HepG2 (cell line): Measurements from ENCODE around the gene CDC6. TPM values are rescaled to one million over a fixed set of nuclear protein-coding genes. Genes with fewer than 3 reads are reported as not detected.
A peak's percentile ranks its signal among the peaks of the same experiment; 100 is the strongest.

Experiments used
- CHCHD3 ChIP-seq: sonication (generic); formaldehyde crosslinking; IDR thresholded peaks from 2 replicates; pipeline ENCODE4 v1.8.0; 2022; ENCODE audit warnings: mild to moderate bottlenecking, missing genetic modification reagents, moderate library complexity
- DR1 ChIP-seq: sonication (generic); formaldehyde crosslinking; IDR thresholded peaks from 2 replicates; pipeline ENCODE4 v1.8.0; 2021; ENCODE audit warnings: mild to moderate bottlenecking, missing genetic modification reagents, inconsistent platforms
- HNF4A ChIP-seq: sonication (generic); formaldehyde crosslinking; IDR thresholded peaks from 2 replicates; pipeline ENCODE4 v1.4.0; 2020; ENCODE audit warnings: missing genetic modification reagents
- MBD4 ChIP-seq: IDR thresholded peaks from 2 replicates; pipeline ENCODE4 v1.6.1; 2012; ENCODE audit warnings: low read length, inconsistent platforms, borderline replicate concordance
- NFATC3 ChIP-seq: sonication (generic); formaldehyde crosslinking; IDR thresholded peaks from 2 replicates; pipeline ENCODE4 v1.5.1; 2020; ENCODE audit warnings: mild to moderate bottlenecking, missing genetic modification reagents
- NR1H2 ChIP-seq: sonication (generic); formaldehyde crosslinking; IDR thresholded peaks from 2 replicates; pipeline ENCODE4 v1.8.1; 2022; ENCODE audit warnings: low read depth, missing genetic modification reagents, borderline replicate concordance
- NR2F1 ChIP-seq, 2 experiments: fragments of 450-650 bp in 1 of 2; formaldehyde crosslinking in 1 of 2; IDR thresholded peaks; 2 replicates each; pipeline versions ENCODE4 v1.5.0 to v1.6.1; 2016 to 2020; ENCODE audit warnings: mild to moderate bottlenecking in 1 of 2, missing compliant biosample characterization in 1 of 2, missing genetic modification reagents in 1 of 2, moderate library complexity in 1 of 2
- TBX2 ChIP-seq: sonication (generic); formaldehyde crosslinking; IDR thresholded peaks from 2 replicates; pipeline ENCODE4 v1.5.0; 2020; ENCODE audit warnings: missing genetic modification reagents, mild to moderate bottlenecking, borderline replicate concordance
- ZNF121 ChIP-seq: sonication (generic); formaldehyde crosslinking; IDR thresholded peaks from 2 replicates; pipeline ENCODE4 v1.5.0; 2020; ENCODE audit warnings: mild to moderate bottlenecking, missing genetic modification reagents
- ZNF567 ChIP-seq: sonication (generic); formaldehyde crosslinking; IDR thresholded peaks from 2 replicates; pipeline ENCODE4 v1.8.1; 2023; ENCODE audit warnings: mild to moderate bottlenecking, missing genetic modification reagents, borderline replicate concordance
- polyA plus RNA-seq, 8 experiments: library from polyadenylated mRNA; depleted of rRNA in 3 of 8; stranded (reverse) in 7 of 8; unstranded in 1 of 8; fragments of >200 nt; fragmentation: Illumina TruSeq in 4 of 8; extraction: Trizol in 4 of 8; gene quantifications; 2 replicates each; pipeline versions ENCODE4 v1.2.1 to v1.2.3, GENCODE V29; 2011 to 2016; ENCODE audit warnings: low read depth in 4 of 8, missing spikeins in 1 of 8, mixed read lengths in 1 of 8; ENCODE audit not compliant: insufficient read depth in 1 of 8
- total RNA-seq, 5 experiments: library from RNA; depleted of rRNA; stranded (reverse); fragments of >200 nt; fragmentation: Illumina TruSeq; extraction: Trizol; gene quantifications; 2 replicates each; pipeline ENCODE4 v1.2.3, GENCODE V29; 2016; ENCODE audit warnings: low read depth in 1 of 5
- TF ChIP-seq, protein P1 (sequence below): sonication (generic); formaldehyde crosslinking; IDR thresholded peaks from 2 replicates; pipeline ENCODE4 v1.8.1; 2022; ENCODE audit warnings: mild to moderate bottlenecking, missing genetic modification reagents
- TF ChIP-seq, protein P2 (sequence below): fragments of 450-650 bp; IDR thresholded peaks from 2 replicates; pipeline ENCODE4 v1.6.1; 2016
- TF ChIP-seq, protein P3 (sequence below): sonication (generic); formaldehyde crosslinking; IDR thresholded peaks from 2 replicates; pipeline ENCODE4 v1.4.0; 2020; ENCODE audit warnings: mild to moderate bottlenecking, missing genetic modification reagents, borderline replicate concordance
- TF ChIP-seq, protein P4 (sequence below): sonication (generic); formaldehyde crosslinking; IDR thresholded peaks from 2 replicates; pipeline ENCODE4 v1.5.1; 2020; ENCODE audit warnings: missing genetic modification reagents, mild to moderate bottlenecking, borderline replicate concordance
- TF ChIP-seq, protein P5 (sequence below): sonication (generic); formaldehyde crosslinking; IDR thresholded peaks from 2 replicates; pipeline ENCODE4 v1.5.0; 2020; ENCODE audit warnings: mild to moderate bottlenecking, low read depth, missing genetic modification reagents, borderline replicate concordance

CDC6 gene
- total and polyA plus RNA-seq, 2 of the 13 experiments (the other 11 are each of a cell fraction or from before 2014, with no cell fraction given) = 17.4 to 114 TPM

GRCh38 chr17:40345161-40345993 is 57.7 kb downstream of the CDC6 start (continued):
- 0 out of 2 replicates have a peak, but pooled peaks have one; percentile 75 for TF ChIP-seq CHCHD3
- no peak for TF ChIP-seq NR1H2 (CRISPR knock-in tag)
- TF ChIP-seq TBX2 = peak; percentile 41; the same call in 1 of the 2 replicates
- TF ChIP-seq ZNF121 (CRISPR knock-in tag) = peak; percentile 73
- TF ChIP-seq, protein P1, sequence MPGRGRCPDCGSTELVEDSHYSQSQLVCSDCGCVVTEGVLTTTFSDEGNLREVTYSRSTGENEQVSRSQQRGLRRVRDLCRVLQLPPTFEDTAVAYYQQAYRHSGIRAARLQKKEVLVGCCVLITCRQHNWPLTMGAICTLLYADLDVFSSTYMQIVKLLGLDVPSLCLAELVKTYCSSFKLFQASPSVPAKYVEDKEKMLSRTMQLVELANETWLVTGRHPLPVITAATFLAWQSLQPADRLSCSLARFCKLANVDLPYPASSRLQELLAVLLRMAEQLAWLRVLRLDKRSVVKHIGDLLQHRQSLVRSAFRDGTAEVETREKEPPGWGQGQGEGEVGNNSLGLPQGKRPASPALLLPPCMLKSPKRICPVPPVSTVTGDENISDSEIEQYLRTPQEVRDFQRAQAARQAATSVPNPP (CRISPR knock-in tag) = 0 out of 2 replicates have a peak, but pooled peaks have one; percentile 34
- no peak for TF ChIP-seq NFATC3 (CRISPR knock-in tag)
- TF ChIP-seq DR1 (CRISPR knock-in tag) = no peak
- TF ChIP-seq, protein P2, sequence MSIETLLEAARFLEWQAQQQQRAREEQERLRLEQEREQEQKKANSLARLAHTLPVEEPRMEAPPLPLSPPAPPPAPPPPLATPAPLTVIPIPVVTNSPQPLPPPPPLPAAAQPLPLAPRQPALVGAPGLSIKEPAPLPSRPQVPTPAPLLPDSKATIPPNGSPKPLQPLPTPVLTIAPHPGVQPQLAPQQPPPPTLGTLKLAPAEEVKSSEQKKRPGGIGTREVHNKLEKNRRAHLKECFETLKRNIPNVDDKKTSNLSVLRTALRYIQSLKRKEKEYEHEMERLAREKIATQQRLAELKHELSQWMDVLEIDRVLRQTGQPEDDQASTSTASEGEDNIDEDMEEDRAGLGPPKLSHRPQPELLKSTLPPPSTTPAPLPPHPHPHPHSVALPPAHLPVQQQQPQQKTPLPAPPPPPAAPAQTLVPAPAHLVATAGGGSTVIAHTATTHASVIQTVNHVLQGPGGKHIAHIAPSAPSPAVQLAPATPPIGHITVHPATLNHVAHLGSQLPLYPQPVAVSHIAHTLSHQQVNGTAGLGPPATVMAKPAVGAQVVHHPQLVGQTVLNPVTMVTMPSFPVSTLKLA = no peak
- TF ChIP-seq, protein P3, sequence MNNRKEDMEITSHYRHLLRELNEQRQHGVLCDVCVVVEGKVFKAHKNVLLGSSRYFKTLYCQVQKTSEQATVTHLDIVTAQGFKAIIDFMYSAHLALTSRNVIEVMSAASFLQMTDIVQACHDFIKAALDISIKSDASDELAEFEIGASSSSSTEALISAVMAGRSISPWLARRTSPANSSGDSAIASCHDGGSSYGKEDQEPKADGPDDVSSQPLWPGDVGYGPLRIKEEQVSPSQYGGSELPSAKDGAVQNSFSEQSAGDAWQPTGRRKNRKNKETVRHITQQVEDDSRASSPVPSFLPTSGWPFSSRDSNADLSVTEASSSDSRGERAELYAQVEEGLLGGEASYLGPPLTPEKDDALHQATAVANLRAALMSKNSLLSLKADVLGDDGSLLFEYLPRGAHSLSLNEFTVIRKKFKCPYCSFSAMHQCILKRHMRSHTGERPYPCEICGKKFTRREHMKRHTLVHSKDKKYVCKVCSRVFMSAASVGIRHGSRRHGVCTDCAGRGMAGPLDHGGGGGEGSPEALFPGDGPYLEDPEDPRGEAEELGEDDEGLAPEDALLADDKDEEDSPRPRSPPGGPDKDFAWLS (CRISPR knock-in tag) = peak; percentile 2; the same call in 1 of the 2 replicates
- 0 out of 2 replicates have a peak, but pooled peaks have one; percentile 43 for TF ChIP-seq ZNF567 (CRISPR knock-in tag)
- TF ChIP-seq MBD4 = no peak
- TF ChIP-seq NR2F1 (CRISPR knock-in tag; IDR thresholded peaks at IDR 0.05) = no peak
- TF ChIP-seq, protein P4, sequence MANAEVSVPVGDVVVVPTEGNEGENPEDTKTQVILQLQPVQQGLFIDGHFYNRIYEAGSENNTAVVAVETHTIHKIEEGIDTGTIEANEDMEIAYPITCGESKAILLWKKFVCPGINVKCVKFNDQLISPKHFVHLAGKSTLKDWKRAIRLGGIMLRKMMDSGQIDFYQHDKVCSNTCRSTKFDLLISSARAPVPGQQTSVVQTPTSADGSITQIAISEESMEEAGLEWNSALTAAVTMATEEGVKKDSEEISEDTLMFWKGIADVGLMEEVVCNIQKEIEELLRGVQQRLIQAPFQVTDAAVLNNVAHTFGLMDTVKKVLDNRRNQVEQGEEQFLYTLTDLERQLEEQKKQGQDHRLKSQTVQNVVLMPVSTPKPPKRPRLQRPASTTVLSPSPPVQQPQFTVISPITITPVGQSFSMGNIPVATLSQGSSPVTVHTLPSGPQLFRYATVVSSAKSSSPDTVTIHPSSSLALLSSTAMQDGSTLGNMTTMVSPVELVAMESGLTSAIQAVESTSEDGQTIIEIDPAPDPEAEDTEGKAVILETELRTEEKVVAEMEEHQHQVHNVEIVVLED (CRISPR knock-in tag) = peak; percentile 59; the same call in 1 of the 2 replicates
- TF ChIP-seq, protein P5, sequence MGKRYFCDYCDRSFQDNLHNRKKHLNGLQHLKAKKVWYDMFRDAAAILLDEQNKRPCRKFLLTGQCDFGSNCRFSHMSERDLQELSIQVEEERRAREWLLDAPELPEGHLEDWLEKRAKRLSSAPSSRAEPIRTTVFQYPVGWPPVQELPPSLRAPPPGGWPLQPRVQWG = no peak
- TF ChIP-seq HNF4A (CRISPR knock-in tag) = peak; percentile 88
